ENCODE data around the gene ZSCAN5A.
"Not testable (repeated sequence)": the region's sequence is repeated elsewhere in the genome, so short reads cannot be mapped to it uniquely, and the experiment has no call there.

Gene ZSCAN5A

DNA sequence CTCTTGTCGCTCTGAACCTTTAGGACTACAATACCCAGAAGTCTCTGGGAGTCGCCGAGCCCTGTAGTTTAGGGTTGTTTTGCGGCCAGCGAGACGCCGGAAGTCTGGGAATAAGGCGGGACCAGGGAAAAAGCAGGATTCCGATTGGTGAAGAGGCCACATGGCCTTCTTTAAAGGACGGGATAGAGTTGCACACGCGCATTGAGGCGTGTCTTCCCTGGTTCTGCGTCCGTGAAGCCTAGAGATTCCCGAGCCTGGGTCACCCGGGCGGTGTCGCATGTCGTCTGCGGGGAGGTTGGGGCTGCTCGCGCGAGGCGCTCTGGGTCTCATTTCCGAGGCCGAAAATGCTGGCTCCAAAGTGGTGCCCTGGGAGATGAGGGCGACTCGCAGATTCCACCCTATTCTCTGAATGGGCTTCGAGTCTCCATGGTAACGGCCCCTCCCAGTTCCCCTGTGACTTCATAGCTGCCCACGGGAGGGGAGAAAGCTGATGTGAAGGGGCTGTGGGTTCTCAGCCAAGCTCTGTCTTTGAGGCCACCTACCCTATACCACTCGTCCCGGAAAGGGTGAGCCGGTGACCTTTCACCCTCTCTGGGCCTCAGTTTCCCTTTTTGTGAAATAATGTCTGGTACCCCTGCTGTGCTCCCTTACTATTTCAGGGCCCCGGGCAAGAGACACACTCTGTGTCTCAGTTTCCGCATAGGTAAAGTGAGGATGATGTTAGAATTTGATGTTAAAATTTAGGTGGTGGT, 614 bp upstream of the ZSCAN5A start:
- peak; percentile 82 to 89 (median 87) for DNase-seq (ENCODE audit: low read depth in 3 of 3)

DNA sequence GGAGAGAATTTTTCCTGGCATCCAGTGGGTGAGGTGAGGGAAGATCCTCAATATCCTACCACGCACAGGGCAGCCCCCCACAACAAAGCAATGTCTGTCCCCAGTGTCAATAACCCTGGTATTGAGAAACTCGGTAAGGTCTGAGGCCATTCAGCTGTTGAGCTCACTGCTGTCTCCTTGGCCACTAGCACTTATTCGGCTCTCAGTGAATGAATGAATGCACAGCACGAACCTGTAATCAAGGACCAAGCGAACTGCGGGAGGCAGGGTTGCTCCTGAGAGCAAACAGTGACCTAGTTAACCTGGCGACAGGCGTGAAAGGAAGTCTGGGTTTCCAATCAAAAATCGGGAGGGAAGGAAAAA, 640 bp downstream of the ZSCAN5A start:
- DNase-seq (ENCODE audit: low read depth in 3 of 3): no peak

DNA sequence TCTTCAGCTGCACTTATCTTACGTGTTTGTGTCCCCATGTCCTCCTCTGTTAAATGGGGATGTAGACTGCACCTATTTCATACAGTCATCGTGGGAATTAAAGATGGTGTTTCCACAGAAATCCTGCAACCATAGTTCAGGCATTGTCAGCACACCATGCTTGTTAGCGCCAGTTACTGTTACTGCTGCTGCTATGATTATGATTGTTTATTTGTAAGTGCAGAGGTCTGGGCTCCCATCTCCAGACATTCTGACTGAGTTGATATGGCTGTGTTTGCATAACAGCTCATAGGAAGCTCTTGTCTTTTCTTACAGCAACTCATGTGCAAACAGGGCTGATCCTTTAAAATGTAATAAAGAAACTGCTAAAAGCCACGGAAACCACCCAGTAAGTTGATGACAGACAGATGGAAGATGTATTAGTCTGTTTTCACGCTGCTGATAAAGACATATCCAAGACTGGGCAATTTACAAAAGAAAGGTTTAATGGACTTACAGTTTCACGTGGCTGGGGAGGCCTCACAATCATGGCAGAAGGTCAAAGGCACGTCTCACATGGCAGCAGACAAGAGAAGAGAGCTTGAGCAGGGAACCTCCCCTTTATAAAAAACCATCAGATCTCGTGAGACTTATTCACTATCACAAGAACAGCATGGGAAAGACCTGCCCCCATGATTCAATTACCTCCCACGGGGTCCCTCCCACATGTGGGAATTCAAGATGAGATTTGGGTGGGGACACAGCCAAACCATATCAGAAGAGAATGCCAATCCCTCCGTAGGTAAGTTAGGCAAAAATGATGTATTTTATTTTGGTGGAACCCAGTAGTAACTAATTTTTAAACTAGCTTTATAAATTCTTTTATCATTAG, 1.6 kb downstream of the ZSCAN5A start:
- DNase-seq (ENCODE audit: low read depth in 3 of 3): no peak

DNA sequence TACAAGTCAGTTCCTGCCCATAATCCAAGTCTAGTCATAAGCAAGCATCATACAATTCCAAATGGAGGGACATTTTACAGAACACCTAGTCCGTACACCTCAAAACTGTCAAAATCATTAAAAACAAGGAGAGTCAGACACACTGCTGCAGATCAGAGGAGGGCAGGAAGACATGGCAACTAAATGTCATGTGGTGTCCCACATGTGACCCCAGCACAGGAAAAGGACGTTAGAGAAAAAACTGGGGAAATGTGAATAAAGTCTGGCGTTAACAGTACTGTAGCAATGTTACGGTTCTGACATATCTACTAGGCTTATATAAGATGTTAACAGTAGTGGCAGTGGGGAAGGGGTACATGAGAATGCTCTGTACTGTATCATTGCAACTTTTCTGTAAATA, 2.3 kb downstream of the ZSCAN5A start:
- DNase-seq (ENCODE audit: low read depth in 3 of 3): no peak

DNA sequence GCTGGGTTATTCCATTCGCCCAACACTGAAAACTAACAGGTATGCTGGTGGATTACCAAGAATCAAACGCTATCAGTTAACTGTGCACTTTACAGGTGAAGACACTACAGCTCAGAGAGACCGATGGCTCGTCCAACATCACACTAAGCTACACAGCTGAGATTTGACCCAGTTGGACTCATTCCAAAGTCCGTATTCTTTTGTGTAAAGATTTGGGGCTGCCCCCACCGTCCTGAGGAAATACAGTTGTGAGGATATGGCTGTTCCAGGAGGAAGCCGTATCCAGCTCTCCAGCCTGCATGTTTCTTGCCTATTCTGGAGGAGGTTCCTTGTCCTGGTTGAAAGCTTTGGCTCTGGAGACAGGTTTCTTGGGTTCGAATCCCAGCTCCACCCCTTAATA, 4.2 kb downstream of the ZSCAN5A start:
- DNase-seq (ENCODE audit: low read depth in 3 of 3): no peak

DNA sequence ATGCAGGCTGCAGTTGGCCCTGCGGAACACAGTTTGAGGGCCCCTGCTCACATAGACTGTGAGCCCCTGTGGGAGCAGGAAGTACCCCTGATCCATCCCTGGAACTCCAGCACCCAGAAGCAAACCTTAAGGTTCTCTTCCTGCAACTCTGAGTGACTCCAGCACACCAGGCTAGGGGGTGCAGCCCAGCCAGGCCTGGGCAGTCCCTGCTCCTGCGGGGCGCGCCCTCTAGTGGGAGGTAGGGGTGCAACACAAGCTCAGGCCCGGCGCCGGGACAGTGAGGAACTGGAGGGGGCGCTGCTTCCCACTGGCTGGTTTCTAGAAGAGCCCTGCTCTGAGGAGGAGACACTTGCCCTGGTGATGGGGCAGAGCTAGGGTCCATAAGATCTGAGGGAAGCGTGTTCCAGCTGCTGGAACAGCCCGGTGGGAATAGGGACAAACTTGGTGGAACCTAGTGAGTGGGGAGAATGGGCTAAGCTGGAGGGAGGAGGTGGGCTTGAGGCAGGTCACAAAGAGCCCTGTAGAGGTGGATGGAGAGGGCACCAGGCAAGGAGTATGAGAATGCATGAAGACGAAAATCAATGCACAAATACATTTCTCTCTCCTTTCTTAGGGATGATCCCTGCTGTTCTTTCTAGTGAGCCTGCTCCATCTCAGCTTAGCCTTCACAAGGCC, 5.0 kb downstream of the ZSCAN5A start:
- DNase-seq (ENCODE audit: low read depth in 3 of 3): peak; percentile 17 to 50 (median 36)

DNA sequence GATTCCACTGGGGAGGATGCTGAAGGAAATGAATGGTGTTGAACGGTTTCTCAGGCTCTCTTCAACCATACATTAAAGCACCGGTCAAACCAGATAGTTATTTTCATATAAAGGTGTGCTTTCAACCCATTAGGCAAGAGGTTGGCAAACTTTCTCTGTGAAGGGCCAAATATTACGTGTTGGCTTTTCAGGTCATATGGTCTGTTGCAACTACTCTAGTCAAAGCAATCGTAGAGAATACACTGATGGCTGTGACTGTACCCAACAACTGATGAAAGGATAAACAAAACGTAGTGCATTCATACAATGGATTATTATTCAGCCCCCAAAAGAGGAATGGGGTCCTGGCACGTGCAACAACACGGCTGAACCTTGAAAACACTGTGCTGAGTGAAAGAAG, 5.8 kb downstream of the ZSCAN5A start:
- no peak for DNase-seq (ENCODE audit: low read depth in 3 of 3)

DNA sequence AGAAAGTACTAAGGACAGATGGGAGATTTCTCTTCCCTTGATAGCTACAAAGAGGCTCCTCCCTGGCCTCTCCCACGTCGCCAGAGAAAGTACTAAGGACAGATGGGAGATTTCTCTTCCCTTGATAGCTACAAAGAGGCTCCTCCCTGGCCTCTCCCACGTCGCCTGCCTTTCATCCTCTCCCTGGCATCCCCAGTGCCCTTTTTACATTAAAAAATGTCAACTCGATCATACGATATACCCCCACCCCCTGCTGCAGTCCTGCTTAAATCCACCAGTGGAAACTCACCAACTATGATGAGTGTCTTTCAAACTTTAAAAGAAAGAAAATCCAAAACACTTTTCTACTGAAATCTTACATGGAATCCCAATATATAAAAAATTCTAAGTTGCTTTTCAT, 7.6 kb downstream of the ZSCAN5A start:
- DNase-seq (ENCODE audit: low read depth in 3 of 3): not testable (repeated sequence)

DNA sequence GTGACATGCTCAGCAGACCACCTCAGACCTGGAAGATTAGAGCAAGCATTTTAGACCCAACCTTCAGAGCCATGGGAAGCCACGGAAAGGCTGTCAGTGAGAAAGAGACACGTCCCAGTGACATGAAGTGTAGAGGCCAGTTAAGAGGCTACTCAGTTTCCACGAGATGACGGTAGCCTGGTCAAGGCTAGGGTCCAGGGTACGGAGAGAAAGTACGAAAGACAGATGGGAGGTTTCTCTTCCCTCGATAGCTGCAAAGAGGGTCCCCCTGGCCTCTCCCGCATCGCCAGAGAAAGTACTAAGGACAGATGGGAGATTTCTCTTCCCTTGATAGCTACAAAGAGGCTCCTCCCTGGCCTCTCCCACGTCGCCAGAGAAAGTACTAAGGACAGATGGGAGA, 8.6 kb downstream of the ZSCAN5A start:
- no peak for DNase-seq (ENCODE audit: low read depth in 3 of 3)

DNA sequence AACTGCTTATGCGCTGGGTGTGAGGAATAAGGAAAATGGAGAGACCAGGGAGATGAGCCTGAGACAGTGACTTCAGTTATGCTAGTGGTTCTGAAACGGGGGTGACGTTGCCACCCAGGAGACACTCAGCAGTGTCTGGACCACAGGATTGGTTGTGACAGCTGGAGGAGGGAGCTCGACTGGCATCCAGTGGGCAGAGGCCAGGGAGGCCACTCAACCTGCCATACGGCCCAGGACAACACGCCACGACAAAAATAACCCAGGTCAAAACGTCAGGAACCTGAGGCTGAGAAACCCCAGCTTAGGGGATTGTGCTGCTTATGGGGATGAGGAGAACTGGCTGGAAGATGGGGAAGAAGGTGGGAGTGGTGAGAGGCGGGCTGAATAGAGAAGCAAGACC, 10.4 kb downstream of the ZSCAN5A start:
- DNase-seq (ENCODE audit: low read depth in 3 of 3): no peak

DNA sequence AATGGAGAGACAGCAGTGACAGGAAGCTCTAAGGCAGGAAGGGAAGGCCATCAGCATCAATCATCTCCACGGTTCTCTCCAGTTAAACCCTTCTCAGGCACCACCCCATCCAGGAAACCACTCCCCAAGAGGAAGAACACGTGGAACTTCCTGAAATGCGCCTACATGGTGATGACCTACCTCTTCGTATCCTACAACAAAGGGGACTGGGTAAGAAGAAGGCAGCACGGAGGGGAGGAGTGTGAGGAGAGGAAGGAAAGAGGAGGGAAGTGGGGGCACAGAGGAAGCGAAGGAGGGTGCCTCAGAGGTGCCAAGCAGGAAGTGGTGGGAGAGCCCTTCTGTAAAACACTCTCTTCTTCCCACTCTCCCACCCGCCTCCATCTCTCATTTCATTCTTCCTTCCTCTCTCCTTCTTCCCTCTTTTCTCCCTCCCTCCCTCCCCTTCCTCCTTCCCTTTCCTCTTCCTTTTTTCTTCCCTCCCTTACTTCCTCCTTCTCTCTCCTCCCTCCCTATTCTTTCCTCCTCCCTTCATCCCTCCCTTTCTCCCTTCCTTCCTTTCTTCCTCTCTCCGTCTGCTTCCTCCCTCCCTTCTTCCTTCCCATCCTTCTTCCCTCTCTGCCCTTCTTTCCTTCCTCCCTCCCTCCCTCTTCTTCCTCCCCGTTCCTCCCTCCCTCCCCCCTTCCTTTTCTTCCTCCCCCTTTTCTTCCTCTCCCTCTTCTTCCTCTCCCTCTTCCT, 12.6 kb downstream of the ZSCAN5A start:
- DNase-seq (ENCODE audit: low read depth in 3 of 3): no peak

DNA sequence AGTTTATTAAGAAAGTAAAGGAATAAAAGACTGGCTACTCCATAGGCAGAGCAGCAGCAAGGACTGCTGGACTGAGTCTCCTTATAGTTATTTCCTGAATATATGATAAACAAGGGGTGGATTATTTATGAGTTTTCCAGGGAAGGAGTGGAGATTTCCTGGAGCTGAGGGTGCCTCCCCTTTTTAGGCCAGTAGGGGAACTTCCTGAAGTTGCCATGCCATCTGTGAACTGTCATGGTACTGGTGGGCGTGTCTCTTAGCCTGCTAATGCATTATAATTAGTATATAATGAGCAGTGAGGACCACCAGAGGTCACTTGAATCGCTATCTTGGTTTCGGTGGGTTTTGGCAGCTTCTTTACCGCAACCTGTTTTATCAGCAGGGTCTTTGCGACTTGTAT, 13.5 kb downstream of the ZSCAN5A start:
- no peak for DNase-seq (ENCODE audit: low read depth in 3 of 3)

DNA sequence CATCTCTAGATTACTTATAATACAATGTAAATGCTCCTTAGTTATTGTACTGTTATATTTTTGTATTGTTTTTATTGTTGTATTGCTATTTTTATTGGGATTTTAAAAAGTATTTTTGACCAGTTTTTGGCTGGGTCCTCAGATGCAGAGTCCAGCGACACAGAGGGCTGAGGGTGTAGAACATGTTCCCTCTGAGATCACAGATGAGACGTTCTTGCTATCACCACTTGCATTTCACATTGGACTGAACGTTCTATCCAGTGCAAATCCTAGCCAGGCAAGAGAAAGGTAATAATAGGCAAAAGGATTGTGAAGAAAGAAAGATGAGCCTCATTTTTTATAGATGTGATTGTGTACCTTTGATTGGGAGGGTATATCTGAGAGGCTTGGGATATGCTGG, 15.0 kb downstream of the ZSCAN5A start:
- DNase-seq (ENCODE audit: low read depth in 3 of 3): no peak

DNA sequence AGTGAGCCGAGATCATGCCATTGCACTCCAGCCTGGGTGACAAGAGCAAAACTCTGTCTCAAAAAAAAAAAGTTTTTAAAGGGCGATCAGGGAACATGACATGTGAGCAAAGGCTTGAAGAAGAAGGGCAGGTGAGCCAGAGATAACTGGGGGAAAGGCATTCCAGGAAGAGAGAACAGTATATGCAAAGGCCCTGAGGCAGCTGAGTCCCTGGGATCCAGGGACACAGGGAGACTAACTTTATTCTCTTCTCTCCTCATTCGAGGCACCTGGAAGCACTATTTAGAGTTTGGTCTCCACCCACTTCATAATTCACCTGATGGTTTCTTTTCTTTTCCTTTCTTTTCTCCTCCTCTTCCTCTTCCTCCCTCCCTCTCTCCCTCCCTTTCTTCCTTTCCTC, 17.6 kb downstream of the ZSCAN5A start:
- no peak for DNase-seq (ENCODE audit: low read depth in 3 of 3)

DNA sequence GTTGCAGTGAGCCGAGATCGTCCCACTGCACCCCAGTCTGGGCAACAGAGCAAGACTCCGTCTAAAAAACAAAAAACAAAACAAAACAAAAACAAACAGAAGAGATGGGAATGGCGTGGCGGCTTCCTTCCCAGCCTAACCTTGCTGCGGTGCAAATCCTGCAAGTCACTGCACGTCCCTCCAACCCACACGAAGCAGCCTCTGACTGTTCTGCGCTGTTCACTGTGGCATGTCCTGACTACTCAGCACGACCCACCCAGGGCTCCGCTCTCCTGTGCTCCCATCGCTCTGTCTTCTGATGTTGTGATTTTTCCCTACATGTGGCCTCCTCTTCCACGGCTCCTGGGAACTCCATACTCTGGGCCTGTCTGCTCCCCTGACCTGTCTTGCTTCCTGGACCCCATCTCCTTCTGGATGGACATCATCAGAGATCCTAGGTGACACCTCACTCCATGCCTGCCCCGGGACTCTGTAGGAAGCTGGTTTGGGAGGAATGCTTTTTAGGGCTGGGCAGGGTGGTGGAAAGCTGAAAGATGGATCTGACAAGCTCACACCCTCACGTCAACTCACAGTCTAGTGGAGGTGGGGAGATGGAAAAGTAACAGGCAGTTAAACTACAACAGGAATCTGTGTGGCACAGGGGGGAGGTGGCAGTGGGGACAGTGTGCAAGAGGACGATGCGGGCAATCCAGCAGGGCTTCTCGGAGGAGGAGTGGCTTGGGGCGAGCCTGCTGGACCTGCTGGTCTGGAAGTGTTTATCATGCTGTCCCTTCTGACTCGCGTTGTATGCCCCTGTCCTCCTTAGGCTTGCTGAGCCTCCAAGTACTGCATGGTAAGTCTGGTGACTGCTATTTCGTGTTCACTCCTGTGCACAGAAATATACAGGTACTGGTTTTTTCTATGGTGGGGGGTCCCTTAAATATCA, 18.8 kb downstream of the ZSCAN5A start:
- no peak for DNase-seq (ENCODE audit: low read depth in 3 of 3)

DNA sequence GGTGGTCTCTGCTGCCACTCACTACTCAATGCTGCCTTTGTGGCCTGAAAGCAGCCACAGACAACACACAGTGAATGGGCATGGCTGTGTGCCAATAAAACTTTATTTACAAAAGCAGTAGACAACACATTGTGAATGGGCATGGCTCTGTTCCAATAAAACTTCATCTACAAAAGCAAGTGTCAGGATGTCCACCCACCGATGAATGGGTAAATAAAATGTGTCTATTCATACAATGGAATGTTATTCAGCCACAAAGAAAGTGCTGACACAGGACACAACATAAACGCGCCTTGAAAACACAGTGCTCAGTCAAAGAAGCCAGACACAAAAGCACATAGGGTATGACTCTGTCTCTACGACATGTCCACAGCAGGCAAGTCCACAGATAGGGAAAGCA, 20.1 kb downstream of the ZSCAN5A start:
- no peak for DNase-seq (ENCODE audit: low read depth in 3 of 3)

DNA sequence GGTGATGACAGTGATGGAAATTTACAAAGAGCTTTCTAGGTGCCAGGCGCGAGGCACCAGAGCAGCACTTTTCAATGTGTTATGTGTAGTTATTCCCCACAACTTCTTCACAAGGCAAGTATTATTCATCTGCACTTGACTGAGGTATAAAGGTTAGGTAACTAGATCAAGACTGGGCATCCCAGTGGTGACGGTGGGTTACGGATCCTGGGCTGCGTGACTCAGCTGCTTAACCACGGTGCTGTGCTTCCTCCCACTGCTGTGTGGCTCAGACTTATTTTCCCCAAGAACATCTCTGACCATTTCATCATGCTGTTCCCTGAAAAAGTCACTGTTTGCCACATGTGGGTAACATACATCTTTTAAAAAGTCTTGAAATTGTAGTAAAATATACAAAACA, 22.8 kb downstream of the ZSCAN5A start:
- no peak for DNase-seq (ENCODE audit: low read depth in 3 of 3)

DNA sequence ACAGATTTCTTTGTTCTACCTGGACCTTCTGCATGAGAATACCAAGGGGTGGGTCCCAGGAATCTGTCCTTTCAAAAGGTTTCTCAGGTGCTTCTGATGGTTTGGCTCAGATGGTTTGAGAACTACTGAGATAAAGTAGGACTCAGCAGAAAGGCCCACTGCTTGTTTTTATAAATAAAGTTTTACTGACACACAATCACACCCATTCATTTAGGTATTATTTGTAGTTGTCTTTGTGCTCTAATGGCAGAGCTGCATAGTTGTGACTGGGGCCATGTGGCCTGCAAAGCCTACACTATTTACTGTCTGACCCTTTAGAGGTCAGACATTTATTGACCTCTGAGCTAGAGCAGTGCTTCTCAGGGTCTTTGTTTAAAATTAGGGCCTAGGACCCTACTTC, 24.5 kb downstream of the ZSCAN5A start:
- no peak for DNase-seq (ENCODE audit: low read depth in 3 of 3)

DNA sequence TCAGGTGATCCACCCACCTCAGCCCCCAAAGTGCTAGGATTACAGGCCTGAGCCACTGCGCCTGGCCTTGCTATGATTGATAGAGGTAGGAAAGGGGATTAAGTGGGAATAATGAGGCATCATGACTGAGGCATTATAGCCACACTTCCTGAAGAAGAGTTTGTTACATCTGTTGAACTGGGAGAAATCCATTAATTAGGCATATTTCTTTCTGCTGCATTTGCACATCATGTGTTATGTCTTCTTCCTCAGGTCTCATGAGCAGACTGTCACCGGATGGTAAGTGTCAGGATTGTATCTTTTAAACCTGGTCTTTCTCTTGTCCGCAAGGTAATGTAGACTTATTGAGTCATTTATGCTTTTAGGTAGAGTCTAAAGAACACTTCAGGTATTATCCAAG, 29.9 kb downstream of the ZSCAN5A start:
- no peak for DNase-seq (ENCODE audit: low read depth in 3 of 3)

DNA sequence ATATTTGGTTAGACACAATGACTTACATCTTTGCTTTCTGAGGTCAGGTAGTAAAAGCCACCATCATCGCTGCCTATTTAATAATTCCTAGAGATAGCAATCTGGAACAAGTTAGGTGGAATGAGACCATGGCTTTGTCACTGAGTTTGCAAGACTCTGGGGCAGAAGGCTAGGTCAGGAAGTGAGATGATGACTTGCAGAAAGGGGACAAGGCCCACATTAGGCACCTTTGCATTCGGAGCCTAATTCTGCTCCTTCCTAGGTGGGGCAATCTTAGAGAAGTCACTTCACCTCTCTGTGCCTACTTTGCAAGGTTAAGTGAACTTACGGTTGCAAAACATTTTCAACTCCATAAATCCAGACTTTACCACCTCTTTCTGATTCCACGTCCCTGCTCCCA, 31.8 kb downstream of the ZSCAN5A start:
- DNase-seq (ENCODE audit: low read depth in 3 of 3): no peak

DNA sequence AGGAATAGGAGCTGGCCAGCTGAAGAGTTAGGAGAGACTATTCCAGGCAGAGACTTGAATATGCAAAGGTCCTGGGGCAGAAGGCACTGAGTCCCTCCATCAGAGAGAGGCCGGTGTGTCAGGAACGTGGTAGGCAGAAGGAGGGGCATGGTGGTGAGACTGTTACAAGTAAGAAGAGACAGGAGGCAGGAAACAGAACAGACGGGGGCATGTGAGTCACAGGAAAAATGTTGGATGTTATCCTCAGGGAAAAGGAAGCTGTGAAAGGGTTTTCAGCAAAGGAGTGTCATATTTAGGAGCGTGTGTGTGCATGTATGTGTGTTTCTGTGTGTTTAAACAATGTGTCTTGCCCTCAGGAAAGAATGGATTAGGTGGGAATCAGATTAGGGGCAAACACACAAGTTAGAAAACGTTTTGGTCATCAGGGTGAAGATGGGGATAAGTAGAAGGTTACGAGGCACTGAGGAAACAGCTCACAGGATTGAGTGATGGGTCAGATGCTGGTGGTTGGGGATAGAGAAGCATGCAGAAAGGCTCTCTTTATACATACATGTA, 41.0 kb downstream of the ZSCAN5A start:
- no peak for DNase-seq (ENCODE audit: low read depth in 3 of 3)
